HG03469 (cell line): ENCODE measurements around the gene RNU1-2.
A peak's percentile ranks its signal among the peaks of the same experiment; 100 is the strongest.
"Not testable (repeated sequence)": the region's sequence is repeated elsewhere in the genome, so short reads cannot be mapped to it uniquely, and the experiment has no call there.

Source experiments
- ATAC-seq: cut with Tn5 transposase; IDR thresholded peaks from one replicate; pipeline ENCODE4 v1.9.1; 2021; ENCODE audit warnings: mild to moderate bottlenecking, moderate library complexity, moderate number of reproducible peaks; ENCODE audit not compliant: unreplicated experiment

The RNU1-2 gene

GRCh38 chr1:16886860-16887605, 8.7 kb upstream of the RNU1-2 start:
- no peak for ATAC-seq

GRCh38 chr1:16888860-16889816, 6.6 kb upstream of the RNU1-2 start:
- ATAC-seq = no peak

GRCh38 chr1:16890539-16891021, 5.2 kb upstream of the RNU1-2 start:
- not testable (repeated sequence) for ATAC-seq

GRCh38 chr1:16891057-16891456, 4.7 kb upstream of the RNU1-2 start:
- ATAC-seq = not testable (repeated sequence)

GRCh38 chr1:16892978-16893525, 2.7 kb upstream of the RNU1-2 start:
- ATAC-seq = not testable (repeated sequence)

GRCh38 chr1:16893796-16894195, 2.0 kb upstream of the RNU1-2 start:
- ATAC-seq = not testable (repeated sequence)

- not testable (repeated sequence) for ATAC-seq
Observed at GRCh38 chr1:16894338-16894737, 1.4 kb upstream of the RNU1-2 start.

GRCh38 chr1:16895233-16895597, 565 bp upstream of the RNU1-2 start:
- ATAC-seq = not testable (repeated sequence)

- ATAC-seq = not testable (repeated sequence)
Observed at GRCh38 chr1:16896316-16897055, 706 bp downstream of the RNU1-2 start.

- not testable (repeated sequence) for ATAC-seq
Observed at GRCh38 chr1:16897653-16898052, 1.9 kb downstream of the RNU1-2 start.

- not testable (repeated sequence) for ATAC-seq
Observed at GRCh38 chr1:16898298-16898697, 2.5 kb downstream of the RNU1-2 start.

- ATAC-seq = not testable (repeated sequence)
Observed at GRCh38 chr1:16899020-16899419, 3.2 kb downstream of the RNU1-2 start.

GRCh38 chr1:16900751-16901150, 5.0 kb downstream of the RNU1-2 start:
- ATAC-seq = no peak

GRCh38 chr1:16901371-16901770, 5.6 kb downstream of the RNU1-2 start:
- ATAC-seq = not testable (repeated sequence)

GRCh38 chr1:16903054-16903453, 7.3 kb downstream of the RNU1-2 start:
- no peak for ATAC-seq

- no peak for ATAC-seq
Observed at GRCh38 chr1:16903458-16903796, 7.6 kb downstream of the RNU1-2 start.

- ATAC-seq = peak; percentile 71
Observed at GRCh38 chr1:16904560-16905109, 8.9 kb downstream of the RNU1-2 start.

GRCh38 chr1:16905110-16905867, 9.5 kb downstream of the RNU1-2 start:
- ATAC-seq = peak; percentile 61

GRCh38 chr1:16905868-16906702, 10.3 kb downstream of the RNU1-2 start:
- no peak for ATAC-seq
